ENCODE data around the gene DSTYK. TPM values are rescaled to one million over a fixed set of nuclear protein-coding genes. Genes with fewer than 3 reads are reported as not detected.

The DSTYK gene
- total RNA-seq, 1 experiment from 2014 or later: 6.3 TPM

DNA sequence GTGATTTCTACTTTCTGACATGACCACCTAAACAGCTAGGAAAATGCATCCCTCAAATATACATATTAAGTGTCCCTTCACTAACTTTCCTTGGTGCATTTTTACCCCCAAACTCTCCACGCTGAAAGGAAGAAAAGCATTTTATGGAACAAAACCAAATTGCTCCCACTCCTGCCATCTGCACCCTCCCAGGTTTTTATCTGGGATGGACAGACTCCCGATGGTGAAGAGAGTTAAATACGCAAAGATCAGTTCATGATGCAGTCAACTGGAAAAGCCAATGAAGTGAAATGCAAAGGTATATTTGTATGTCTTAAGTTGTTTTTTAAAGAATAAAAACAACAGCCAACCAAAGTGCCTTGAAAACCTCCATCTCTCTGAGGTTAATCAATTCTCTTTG lies 2.7 kb downstream of the DSTYK start:
- TF ChIP-seq, protein P1, sequence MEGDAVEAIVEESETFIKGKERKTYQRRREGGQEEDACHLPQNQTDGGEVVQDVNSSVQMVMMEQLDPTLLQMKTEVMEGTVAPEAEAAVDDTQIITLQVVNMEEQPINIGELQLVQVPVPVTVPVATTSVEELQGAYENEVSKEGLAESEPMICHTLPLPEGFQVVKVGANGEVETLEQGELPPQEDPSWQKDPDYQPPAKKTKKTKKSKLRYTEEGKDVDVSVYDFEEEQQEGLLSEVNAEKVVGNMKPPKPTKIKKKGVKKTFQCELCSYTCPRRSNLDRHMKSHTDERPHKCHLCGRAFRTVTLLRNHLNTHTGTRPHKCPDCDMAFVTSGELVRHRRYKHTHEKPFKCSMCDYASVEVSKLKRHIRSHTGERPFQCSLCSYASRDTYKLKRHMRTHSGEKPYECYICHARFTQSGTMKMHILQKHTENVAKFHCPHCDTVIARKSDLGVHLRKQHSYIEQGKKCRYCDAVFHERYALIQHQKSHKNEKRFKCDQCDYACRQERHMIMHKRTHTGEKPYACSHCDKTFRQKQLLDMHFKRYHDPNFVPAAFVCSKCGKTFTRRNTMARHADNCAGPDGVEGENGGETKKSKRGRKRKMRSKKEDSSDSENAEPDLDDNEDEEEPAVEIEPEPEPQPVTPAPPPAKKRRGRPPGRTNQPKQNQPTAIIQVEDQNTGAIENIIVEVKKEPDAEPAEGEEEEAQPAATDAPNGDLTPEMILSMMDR (IDR thresholded peaks at IDR 0.05; ENCODE audit: insufficient read depth in 1 of 2, low read depth in 1 of 2, low read length in 1 of 2, severe bottlenecking in 1 of 2, unreplicated experiment in 1 of 2): no peak
- Mint-ChIP-seq H3K4me1 (ENCODE audit: low read depth, unreplicated experiment) (peaks cover 13% of the 10 kb centered on the region), H3K9me3 (ENCODE audit: unreplicated experiment) (no peaks in the 10 kb centered on the region), H3K27me3 (ENCODE audit: insufficient read depth, unreplicated experiment) (no peaks in the 10 kb centered on the region), H3K27ac (ENCODE audit: unreplicated experiment) (no peak overlapping the region), H3K36me3 (ENCODE audit: insufficient read depth, unreplicated experiment) (peaks cover 6% of the 10 kb centered on the region), H3K4me3 (ENCODE audit: unreplicated experiment) (no peak overlapping the region)
- ChIA-PET POLR2A (no interaction called here), CTCF (no interaction called here)
- Histone ChIP-seq H3K9me3 (no peaks in the 10 kb centered on the region), H3K27me3 (replicated peaks; ENCODE audit: control insufficient read depth, insufficient read depth, low read length) (no peaks in the 10 kb centered on the region), H3K36me3 (ENCODE audit: control insufficient read depth, insufficient read depth, low read length) (no peaks in the 10 kb centered on the region), H3K4me1 (peaks cover 4% of the 10 kb centered on the region; the same call in 1 of the 2 replicates), H3K4me3 (ENCODE audit: low read depth, low read length) (no peak overlapping the region)
- BruUV-seq (replicated peaks): no TSS peak
- DNase-seq: no peak
- intact Hi-C loops (cut with micrococcal nuclease; ENCODE audit: unreplicated experiment): no loop called here

DNA sequence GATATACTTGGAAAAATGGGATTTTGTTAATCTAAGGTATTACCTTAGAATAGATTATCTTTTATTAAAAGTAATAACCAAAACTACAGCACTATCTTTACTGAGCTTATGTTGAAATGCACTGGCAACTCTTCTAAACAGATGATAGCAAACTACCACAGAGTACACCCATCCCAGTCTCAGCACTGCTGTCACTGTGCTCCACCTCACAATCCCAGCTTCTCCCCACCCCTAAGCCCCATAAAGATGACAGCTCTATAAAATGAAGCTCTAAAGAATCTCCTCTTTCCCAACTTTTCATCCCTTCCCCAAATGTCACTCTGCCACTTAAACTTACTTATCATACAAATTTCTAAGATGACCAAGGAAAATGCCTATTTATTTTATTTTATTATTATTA lies 6.4 kb downstream of the DSTYK start:
- no peak overlapping the region for H3K4me3 Mint-ChIP-seq (ENCODE audit: unreplicated experiment)
- Histone ChIP-seq H3K9me3 (no peaks in the 10 kb centered on the region), H3K27me3 (replicated peaks; ENCODE audit: control insufficient read depth, insufficient read depth, low read length) (no peaks in the 10 kb centered on the region), H3K4me3 (ENCODE audit: low read depth, low read length) (no peak overlapping the region), H3K4me1 (peaks cover 2% of the 10 kb centered on the region; the same call in 1 of the 2 replicates), H3K36me3 (ENCODE audit: control insufficient read depth, insufficient read depth, low read length) (no peaks in the 10 kb centered on the region)
- peaks cover under 1% of the 10 kb centered on the region for H3K4me1 Mint-ChIP-seq (ENCODE audit: low read depth, unreplicated experiment)
- H3K36me3 Mint-ChIP-seq (ENCODE audit: insufficient read depth, unreplicated experiment): no peaks in the 10 kb centered on the region
- H3K9me3 Mint-ChIP-seq (ENCODE audit: unreplicated experiment): no peaks in the 10 kb centered on the region
- intact Hi-C loops (cut with micrococcal nuclease; ENCODE audit: unreplicated experiment): no loop called here
- no TSS peak for BruUV-seq (replicated peaks)
- H3K27ac Mint-ChIP-seq (ENCODE audit: unreplicated experiment): no peak overlapping the region
- ChIA-PET POLR2A (no interaction called here), CTCF (interaction anchor here (0.5 kb wide), 1 partner anchor 217 kb away, joined by 3 read pairs; the partner anchor contains the start of gene LEMD1)
- H3K27me3 Mint-ChIP-seq (ENCODE audit: insufficient read depth, unreplicated experiment): no peaks in the 10 kb centered on the region
- no peak for DNase-seq
- TF ChIP-seq, protein P1 (IDR thresholded peaks at IDR 0.05; ENCODE audit: insufficient read depth in 1 of 2, low read depth in 1 of 2, low read length in 1 of 2, severe bottlenecking in 1 of 2, unreplicated experiment in 1 of 2): no peak

DNA sequence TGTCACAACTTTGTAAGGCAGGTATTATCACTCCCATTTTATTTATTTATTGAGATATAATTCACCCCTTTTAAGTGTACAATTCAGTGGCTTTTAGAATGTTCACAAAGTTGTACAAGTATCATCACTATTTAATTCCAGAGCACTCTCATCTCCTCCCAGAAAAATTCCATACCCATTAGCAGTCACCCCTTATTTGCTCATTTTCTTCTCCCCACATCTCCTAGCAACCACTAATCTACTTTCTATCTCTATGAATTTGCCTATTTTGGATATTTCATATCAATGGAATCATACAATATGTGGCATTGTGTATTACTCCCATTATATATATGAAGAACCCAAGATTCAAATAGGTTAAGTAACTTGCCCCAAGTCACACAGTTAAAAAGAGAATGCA lies 7.0 kb downstream of the DSTYK start:
- H3K36me3 Mint-ChIP-seq (ENCODE audit: insufficient read depth, unreplicated experiment): no peaks in the 10 kb centered on the region
- Histone ChIP-seq H3K4me3 (ENCODE audit: low read depth, low read length) (no peak overlapping the region), H3K4me1 (no peaks in the 10 kb centered on the region), H3K9me3 (no peaks in the 10 kb centered on the region), H3K36me3 (ENCODE audit: control insufficient read depth, insufficient read depth, low read length) (no peaks in the 10 kb centered on the region), H3K27me3 (replicated peaks; ENCODE audit: control insufficient read depth, insufficient read depth, low read length) (no peaks in the 10 kb centered on the region)
- BruUV-seq (replicated peaks): no TSS peak
- no peak for DNase-seq
- no peak overlapping the region for H3K4me3 Mint-ChIP-seq (ENCODE audit: unreplicated experiment)
- TF ChIP-seq, protein P1 (IDR thresholded peaks at IDR 0.05; ENCODE audit: insufficient read depth in 1 of 2, low read depth in 1 of 2, low read length in 1 of 2, severe bottlenecking in 1 of 2, unreplicated experiment in 1 of 2): no peak
- H3K27me3 Mint-ChIP-seq (ENCODE audit: insufficient read depth, unreplicated experiment): no peaks in the 10 kb centered on the region
- H3K4me1 Mint-ChIP-seq (ENCODE audit: low read depth, unreplicated experiment): no peaks in the 10 kb centered on the region
- intact Hi-C loops (cut with micrococcal nuclease; ENCODE audit: unreplicated experiment): no loop called here
- no peak overlapping the region for H3K27ac Mint-ChIP-seq (ENCODE audit: unreplicated experiment)
- CTCF ChIA-PET: interaction anchor here (0.6 kb wide), 1 partner anchor 1515 kb away, joined by 3 read pairs; no protein-coding TSS in a partner anchor
- H3K9me3 Mint-ChIP-seq (ENCODE audit: unreplicated experiment): no peaks in the 10 kb centered on the region
- POLR2A ChIA-PET: no interaction called here
